Brain microvascular endothelial cell (primary cell): Measurements from ENCODE around the gene FRAS1.

Experiments
- DNase-seq: peaks from one replicate; pipeline ENCODE4 v3.0.0-alpha.2; 2020
- H3K27ac ChIP-seq: fragments of 250-450 bp; sonication (Bioruptor Pico); 2 replicates; pipeline ENCODE4 v1.5.1; 2020; ENCODE audit warnings: mild to moderate bottlenecking, moderate library complexity
- H3K27me3 ChIP-seq: fragments of 250-450 bp; sonication (Bioruptor Pico); replicated peaks from 2 replicates; pipeline ENCODE4 v1.5.1; 2020; ENCODE audit warnings: mild to moderate bottlenecking
- H3K36me3 ChIP-seq: fragments of 250-450 bp; sonication (Bioruptor Pico); replicated peaks from 2 replicates; pipeline ENCODE4 v1.5.1; 2020; ENCODE audit warnings: mild to moderate bottlenecking
- H3K4me3 ChIP-seq: 2 replicates; pipeline ENCODE4 v1.5.1; 2011; ENCODE audit warnings: low read depth, mild to moderate bottlenecking, control low read depth, low read length, moderate library complexity
- in situ Hi-C: cut with HindIII; loops from 2 replicates; pipeline ENCODE4 v1.10.0; 2017; ENCODE audit warnings: low sequenced_read_pairs, low pct_ligation_motif_present
- TF ChIP-seq, protein P1 (sequence below): IDR thresholded peaks from 2 replicates; pipeline ENCODE4 v1.5.1; 2011; ENCODE audit warnings: low read depth, mild to moderate bottlenecking, moderate library complexity, low read length, control low read depth, inconsistent platforms; ENCODE audit errors: missing control alignments

FRAS1 gene

DNA sequence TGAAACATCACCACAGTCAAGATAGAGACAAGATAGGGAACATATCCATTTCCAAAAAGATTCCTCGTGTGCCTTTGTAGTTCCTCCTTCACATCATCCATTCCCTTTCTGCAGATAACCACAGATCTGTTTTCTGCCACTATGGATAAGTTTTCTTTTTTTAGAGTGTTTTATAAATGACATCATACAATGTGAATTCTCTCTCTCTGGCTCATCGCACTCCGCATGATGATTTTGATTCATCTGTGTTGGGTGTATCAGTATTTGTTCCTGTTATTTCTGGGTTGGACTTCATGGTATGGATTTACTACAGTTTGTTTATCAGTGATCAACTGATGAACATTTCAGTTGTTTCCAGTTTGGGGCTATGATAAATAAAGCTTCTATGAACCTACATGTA is 471.2 kb downstream of the FRAS1 start:
- in situ Hi-C loops = no loop called here
- DNase-seq = peak; percentile 40
- H3K27ac ChIP-seq = no peak overlapping the region

DNA sequence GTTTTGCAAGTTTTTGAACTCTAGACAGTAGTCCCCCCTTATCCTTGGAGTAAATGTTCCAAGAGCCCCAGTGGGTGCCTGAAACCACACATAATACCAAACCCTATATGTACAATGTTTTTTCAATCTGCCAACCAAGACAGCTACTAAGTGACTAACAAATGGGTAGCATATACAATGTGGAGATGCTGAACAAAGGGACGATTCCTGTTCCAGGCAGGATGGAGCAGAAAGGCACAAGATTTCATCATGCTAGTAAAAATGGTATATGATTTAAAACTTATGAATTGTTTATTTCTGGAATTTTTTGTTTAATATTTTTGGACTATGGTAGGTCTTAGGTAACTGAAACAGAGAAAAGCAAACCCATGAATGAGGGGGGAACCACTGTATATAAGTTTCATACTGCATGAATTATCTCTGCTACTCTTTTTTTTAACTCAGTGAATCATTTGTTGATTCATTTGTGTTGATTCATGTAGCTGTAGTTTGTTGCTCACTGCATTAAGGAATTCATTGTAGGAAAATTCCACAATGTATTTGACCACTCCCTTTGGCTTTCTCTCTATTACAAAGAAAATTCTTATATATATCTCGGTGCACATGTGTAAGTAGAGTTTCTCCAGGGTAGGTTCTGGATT is 472.6 kb downstream of the FRAS1 start:
- Histone ChIP-seq H3K4me3 (no peak overlapping the region), H3K27me3 (no peaks in the 10 kb centered on the region), H3K27ac (no peak overlapping the region), H3K36me3 (no peaks in the 10 kb centered on the region)
- in situ Hi-C loops = no loop called here
- TF ChIP-seq, protein P1, sequence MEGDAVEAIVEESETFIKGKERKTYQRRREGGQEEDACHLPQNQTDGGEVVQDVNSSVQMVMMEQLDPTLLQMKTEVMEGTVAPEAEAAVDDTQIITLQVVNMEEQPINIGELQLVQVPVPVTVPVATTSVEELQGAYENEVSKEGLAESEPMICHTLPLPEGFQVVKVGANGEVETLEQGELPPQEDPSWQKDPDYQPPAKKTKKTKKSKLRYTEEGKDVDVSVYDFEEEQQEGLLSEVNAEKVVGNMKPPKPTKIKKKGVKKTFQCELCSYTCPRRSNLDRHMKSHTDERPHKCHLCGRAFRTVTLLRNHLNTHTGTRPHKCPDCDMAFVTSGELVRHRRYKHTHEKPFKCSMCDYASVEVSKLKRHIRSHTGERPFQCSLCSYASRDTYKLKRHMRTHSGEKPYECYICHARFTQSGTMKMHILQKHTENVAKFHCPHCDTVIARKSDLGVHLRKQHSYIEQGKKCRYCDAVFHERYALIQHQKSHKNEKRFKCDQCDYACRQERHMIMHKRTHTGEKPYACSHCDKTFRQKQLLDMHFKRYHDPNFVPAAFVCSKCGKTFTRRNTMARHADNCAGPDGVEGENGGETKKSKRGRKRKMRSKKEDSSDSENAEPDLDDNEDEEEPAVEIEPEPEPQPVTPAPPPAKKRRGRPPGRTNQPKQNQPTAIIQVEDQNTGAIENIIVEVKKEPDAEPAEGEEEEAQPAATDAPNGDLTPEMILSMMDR = no peak
- no peak for DNase-seq

More for the DNA sequence above, 471.2 kb downstream of the FRAS1 start:
- TF ChIP-seq, protein P1 = no peak
- Histone ChIP-seq H3K36me3 (no peaks in the 10 kb centered on the region), H3K4me3 (no peak overlapping the region), H3K27me3 (no peaks in the 10 kb centered on the region)

DNA sequence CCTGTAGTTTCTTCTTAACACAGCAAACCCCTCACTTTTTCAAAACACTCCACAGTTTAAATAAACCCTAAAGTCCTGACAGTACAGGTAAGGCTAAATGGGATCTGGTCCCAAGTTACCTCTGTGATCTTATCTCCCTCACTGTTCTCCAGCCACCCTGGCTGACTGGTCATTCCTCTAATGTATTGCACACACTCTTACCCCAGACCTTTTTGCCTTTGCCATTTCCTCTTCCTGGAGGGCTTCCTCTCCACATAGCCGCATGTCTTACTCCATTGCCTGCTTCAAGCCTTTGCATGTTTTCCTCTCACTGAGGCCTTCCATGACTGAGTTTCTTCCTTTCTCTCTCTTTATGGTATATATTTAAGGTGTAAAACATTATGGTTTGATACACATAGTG is 474.9 kb downstream of the FRAS1 start:
- H3K4me3 ChIP-seq = no peak overlapping the region
- H3K36me3 ChIP-seq = no peaks in the 10 kb centered on the region
- H3K27ac ChIP-seq = no peak overlapping the region
- TF ChIP-seq, protein P1 = no peak
- no peak for DNase-seq
- in situ Hi-C loops = no loop called here
- no peaks in the 10 kb centered on the region for H3K27me3 ChIP-seq

DNA sequence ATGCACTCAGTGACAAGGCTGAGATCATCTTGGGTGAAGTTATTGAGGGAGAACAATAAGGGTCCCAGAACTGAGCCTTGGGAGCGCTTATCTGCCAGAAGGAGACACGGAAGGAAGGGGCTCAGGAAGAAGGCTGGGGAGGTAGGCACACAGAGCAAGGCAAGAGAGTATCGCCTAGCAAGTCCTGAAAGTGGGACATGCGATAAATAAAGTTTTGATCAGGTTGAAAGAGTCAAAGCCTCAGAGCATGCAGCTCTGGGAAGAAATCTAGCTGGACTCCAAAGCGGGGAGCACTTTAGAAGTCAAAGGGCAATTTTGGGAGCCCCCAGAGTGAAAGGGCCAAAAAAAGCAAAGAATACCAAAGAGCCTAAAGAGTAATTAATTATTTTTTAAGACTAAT is 476.7 kb downstream of the FRAS1 start:
- TF ChIP-seq, protein P1 = no peak
- Histone ChIP-seq H3K27ac (no peak overlapping the region), H3K4me3 (no peak overlapping the region), H3K27me3 (no peaks in the 10 kb centered on the region), H3K36me3 (no peaks in the 10 kb centered on the region)
- in situ Hi-C loops = no loop called here
- DNase-seq = no peak

DNA sequence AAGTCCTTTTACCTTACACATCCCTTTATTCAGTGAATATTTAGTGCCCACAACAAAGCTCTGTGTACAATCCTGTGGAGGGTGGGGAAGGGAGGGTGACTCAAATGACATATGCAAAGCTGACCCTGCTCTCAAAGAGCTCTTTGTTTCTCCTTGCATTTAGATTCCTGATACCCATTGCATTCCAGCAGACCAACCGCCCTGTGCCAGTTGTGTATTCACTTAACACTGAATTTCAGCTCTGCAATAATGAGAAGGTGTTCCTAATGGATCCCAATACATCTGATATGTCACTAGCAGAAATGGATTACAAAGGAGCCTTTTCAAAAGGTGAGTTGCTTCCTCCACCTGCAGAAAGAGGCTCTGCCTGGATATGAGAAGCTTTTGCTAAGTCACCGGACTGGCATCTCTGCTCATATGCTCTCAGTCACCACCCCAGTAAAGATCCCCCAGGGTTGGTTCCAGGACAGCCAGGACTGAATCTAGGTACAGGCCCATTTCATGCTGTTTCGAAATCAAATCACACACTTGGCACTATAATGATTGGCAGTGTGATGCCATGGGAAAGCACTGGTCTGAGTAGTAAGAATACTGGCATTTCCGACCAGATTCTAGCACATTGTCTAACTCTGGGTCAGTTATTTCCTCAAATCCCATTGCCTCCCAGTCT is 477.3 kb downstream of the FRAS1 start:
- TF ChIP-seq, protein P1 = no peak
- H3K27ac ChIP-seq = no peak overlapping the region
- no peaks in the 10 kb centered on the region for H3K27me3 ChIP-seq
- H3K36me3 ChIP-seq = no peaks in the 10 kb centered on the region
- in situ Hi-C loops = no loop called here
- DNase-seq = no peak
- no peak overlapping the region for H3K4me3 ChIP-seq
